ENCODE data around the gene STXBP5.

Gene STXBP5

GRCh38 chr6:147421903-147422302 is 217.7 kb downstream of the STXBP5 start:
- no peak for TF ChIP-seq CTCF (IDR thresholded peaks at IDR 0.05; ENCODE audit: borderline replicate concordance, insufficient read depth, low read depth, low read length)
- H3K4me3 ChIP-seq (ENCODE audit: low read depth, low read length): no peak overlapping the region

DNA sequence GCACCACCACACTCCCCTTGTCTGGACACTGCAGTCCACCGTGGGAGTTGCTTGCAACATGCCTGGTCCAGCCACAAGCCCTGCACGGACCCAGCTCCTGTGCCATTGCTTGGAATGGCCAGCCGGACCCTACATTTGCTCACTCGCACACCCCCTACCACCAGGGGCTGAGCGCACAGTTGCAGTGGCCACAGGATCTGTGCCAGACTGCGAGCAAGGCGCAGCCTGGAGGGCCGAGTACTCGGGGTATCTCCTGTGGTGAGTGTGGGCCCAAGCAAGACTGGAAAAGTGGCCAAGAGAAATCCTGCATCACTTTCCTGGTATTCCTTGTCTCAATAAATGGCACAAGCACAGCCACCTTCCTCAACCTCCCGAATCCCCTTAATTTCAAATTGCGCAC is 218.9 kb downstream of the STXBP5 start:
- TF ChIP-seq CTCF (IDR thresholded peaks at IDR 0.05; ENCODE audit: borderline replicate concordance, insufficient read depth, low read depth, low read length): no peak
- no peak overlapping the region for H3K4me3 ChIP-seq (ENCODE audit: low read depth, low read length)

DNA sequence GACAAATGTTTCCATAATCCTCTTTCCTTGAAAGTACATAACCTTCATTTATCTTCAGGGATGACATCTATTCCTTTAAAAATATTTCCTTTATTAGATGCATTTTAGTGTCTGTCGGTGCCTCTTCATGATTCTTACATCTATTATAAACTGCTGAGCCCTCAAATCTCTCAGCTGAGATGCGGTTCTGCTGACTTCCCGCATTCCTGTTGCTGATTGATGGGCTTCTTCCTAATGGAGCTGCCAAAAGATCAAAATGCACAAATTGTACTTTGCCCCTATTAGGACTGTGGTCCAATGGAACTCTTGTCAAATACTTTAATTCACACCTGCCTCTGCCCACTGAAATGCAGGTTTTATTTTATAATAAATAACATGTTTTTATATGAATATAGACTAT is 225.6 kb downstream of the STXBP5 start:
- H3K4me3 ChIP-seq (ENCODE audit: low read depth, low read length): no peak overlapping the region
- no peak for TF ChIP-seq CTCF (IDR thresholded peaks at IDR 0.05; ENCODE audit: borderline replicate concordance, insufficient read depth, low read depth, low read length)

GRCh38 chr6:147430811-147431210 is 226.6 kb downstream of the STXBP5 start:
- TF ChIP-seq CTCF (IDR thresholded peaks at IDR 0.05; ENCODE audit: borderline replicate concordance, insufficient read depth, low read depth, low read length): no peak

GRCh38 chr6:147434076-147434475 is 229.9 kb downstream of the STXBP5 start:
- no peak for TF ChIP-seq CTCF (IDR thresholded peaks at IDR 0.05; ENCODE audit: borderline replicate concordance, insufficient read depth, low read depth, low read length)
- no peak overlapping the region for H3K4me3 ChIP-seq (ENCODE audit: low read depth, low read length)

More at GRCh38 chr6:147430811-147431210, 226.6 kb downstream of the STXBP5 start:
- H3K4me3 ChIP-seq (ENCODE audit: low read depth, low read length): no peak overlapping the region

GRCh38 chr6:147434516-147434915 is 230.3 kb downstream of the STXBP5 start:
- no peak for TF ChIP-seq CTCF (IDR thresholded peaks at IDR 0.05; ENCODE audit: borderline replicate concordance, insufficient read depth, low read depth, low read length)
- no peak overlapping the region for H3K4me3 ChIP-seq (ENCODE audit: low read depth, low read length)

GRCh38 chr6:147437615-147438014 is 233.4 kb downstream of the STXBP5 start:
- TF ChIP-seq CTCF (IDR thresholded peaks at IDR 0.05; ENCODE audit: borderline replicate concordance, insufficient read depth, low read depth, low read length): no peak

More at GRCh38 chr6:147437615-147438014, 233.4 kb downstream of the STXBP5 start:
- no peak overlapping the region for H3K4me3 ChIP-seq (ENCODE audit: low read depth, low read length)

Measured in GM12875 (cell line).